GM21528 (cell line): ENCODE measurements around the gene UBE2D2.

Experiments used
- ATAC-seq: cut with Tn5 transposase; IDR thresholded peaks from one replicate; pipeline ENCODE4 v1.9.1; 2021; ENCODE audit warnings: mild to moderate bottlenecking, moderate library complexity; ENCODE audit not compliant: unreplicated experiment, low FRiP score

The UBE2D2 gene

GRCh38 chr5:139658501-139658927, 97.4 kb downstream of the UBE2D2 start:
- no peak for ATAC-seq

DNA sequence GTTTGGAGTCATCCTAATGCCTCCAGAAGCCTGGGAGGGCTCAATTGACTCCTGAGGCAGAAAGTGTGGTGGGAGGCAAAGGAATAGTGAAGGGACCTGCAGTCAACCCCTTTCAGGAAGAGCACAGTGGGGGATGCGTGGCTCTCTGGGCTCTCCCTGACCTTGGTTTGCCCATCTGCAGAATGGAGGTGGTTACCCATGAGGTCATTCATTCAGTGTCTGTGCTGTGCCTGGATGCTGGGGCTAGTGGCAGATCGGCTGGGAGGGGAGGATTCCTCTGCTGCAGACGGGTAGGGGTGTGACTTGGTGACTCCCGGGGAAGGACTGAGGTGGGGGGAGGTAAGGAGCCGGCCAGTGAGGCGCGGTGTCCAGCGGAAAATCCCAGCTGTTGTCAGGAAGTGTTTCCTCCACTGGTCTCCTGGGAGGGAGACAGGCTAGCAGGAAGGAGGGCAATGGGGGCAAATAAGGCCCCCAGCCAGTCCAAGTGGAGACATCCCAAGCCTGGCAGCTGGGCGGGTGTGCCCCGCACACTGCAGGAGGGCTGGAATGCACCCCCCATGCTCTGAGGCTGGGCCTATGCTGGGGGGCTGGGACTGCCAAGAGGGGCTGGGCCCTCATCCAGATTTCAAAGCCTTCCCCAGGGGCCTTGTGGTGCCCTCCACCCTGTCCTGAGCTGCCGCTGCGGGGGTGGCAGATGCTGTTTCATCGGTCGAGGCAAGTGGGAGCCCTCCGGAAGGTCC, 98.0 kb downstream of the UBE2D2 start:
- ATAC-seq: no peak

- ATAC-seq: no peak
Measured at GRCh38 chr5:139659695-139660101, 98.6 kb downstream of the UBE2D2 start.

- ATAC-seq: no peak
Measured at GRCh38 chr5:139660105-139660922, 99.2 kb downstream of the UBE2D2 start.

DNA sequence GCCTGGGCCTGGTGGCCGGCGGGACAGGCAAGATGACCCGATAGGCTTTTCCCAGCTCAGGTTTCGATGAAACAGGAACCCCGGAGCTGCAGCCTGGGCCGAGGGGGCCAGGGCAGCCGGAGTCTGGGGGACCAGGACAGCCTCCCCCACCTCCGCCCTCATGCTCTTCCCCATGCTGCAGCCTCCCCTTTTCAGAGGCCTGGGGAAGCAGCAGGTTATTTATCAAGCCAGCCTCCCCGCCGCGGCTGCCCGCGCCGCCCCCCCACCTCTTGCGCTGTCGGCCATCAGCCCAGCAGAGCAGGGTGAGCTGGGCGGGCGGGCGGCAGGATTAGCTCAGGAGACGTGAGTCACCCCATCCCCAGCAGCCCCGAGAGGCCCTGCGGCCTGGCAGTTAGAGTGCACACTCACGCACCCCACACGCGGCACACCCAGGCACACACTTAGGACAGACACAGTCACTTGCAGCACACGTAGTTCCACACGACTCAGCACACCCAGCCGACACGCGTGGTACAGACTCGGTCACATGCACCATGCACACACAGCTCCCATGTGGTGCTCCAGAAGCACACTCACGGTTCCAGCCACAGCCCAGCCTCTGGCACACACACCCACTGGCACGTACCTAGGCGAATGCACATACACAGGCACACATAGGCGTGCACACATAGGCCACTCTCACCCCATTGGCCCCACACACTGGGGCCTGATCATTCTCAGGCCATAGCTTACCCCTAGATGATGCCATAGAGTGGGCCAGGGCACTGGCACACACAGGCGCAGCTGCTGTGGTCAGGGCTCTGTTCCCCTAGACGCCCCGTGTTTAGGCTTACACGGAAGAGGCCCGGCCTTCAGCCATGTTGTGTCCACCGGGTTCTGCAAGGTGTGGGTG, 100.0 kb downstream of the UBE2D2 start:
- no peak for ATAC-seq

DNA sequence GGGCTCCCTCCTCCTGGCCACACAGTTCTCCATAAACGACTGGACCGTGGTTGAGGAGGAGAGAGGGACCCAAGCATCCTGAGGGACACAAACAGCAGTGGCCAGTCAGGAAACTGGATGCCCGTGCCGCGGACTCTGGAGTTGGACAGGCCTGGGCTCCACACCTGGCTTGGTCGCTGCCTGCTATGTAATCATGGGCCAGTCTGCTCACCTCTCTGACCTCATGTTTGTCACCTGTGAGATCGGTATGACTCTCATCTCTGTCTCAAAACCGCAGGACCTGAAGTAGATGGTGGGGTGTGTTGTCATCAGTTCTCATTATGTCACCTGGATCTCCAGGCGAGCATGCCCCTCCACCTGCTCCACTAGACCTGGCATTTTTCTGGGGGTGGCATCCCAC, 101.5 kb downstream of the UBE2D2 start:
- no peak for ATAC-seq

DNA sequence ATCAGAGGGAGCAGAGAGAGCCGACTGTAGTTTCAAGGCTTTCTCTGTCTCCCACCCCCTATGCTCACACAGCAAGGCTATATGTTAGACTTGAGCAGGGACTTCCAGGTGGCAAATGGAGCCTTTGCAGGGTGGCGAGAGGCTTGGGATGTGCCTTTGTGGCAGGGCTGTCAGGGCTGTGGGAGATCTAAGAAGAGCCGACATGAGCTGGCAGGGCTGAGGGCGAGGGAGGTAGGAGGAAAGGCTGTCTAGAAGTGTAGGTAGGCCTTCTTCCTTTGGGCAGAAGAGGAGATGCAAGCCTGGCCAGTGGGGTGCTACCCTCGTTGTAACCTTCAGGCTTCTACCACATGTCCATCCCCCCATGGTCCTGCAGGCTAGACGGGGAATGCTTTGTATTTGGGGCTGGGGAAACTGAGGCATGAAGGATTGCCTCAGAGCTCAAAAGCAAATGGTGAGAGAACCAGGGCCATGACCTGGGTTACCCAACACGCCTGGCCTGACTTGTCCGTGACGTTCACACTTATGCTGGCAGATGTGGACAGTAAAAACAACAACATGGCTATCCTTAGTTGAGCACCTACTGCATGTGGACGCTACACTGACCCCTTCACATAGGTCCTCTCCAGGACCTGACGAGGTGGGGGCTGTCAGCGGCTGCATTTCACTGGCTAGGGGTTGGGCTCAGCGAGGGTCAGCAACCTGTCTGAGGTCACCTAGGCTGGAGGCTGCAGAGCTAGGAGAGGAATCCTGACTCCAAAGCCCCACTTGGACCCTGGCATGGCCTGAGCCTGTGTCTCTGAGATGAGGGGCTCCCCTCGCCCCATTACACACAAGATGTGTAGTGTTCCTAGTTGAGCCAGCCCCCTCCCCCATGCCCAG, 102.3 kb downstream of the UBE2D2 start:
- ATAC-seq: no peak

- no peak for ATAC-seq
Measured at GRCh38 chr5:139664086-139664693, 103.1 kb downstream of the UBE2D2 start.

DNA sequence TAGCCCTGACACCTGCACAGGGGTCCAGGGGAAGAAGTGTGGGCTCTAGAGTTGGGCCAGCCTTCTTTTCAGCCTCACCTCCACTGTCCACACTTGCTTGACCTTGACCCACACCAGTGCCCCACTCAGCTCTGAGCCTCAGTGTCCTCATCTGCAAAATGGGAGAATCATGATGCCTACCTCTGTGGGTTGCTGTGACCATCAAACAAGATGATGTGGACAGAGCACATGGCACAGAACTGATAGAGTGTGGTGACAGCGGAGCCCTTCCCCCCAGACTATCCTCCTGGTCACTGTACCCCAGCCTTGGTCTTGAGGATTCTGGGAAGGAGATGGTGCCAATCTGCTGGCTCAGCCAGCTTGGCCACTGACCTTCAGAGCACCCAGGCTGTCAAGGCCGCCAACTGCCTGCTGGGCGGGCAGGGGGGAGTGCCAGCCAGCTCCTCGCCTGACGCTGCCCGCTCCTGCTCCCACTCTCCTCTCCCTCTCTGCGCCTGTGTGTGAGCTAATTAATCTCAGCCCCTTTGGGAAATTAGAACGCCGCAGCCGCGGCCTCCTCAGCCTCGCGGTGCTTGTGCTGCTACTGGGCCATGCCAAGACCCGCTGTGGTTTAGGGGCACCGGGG, 103.7 kb downstream of the UBE2D2 start:
- no peak for ATAC-seq

GRCh38 chr5:139665626-139666025, 104.5 kb downstream of the UBE2D2 start:
- ATAC-seq: no peak

DNA sequence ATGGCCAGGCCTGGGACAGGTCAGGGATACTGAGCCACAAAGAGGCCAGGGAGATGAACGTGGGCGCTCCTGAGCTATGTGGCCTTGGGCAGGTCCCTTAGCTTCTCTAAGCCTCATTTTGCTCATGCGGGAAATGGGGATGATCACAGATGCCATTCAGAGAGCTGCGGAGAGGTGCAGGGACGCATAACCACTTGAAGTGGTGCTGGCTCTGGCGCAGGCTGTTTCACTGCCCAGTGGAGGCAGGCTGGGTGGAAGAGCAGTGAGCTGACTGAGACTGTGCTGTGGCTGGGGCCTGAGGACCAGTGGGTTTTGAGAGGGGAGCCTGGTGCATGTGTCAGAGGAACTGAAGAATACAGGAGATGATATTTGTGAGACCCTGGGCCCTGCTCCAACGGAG, 105.4 kb downstream of the UBE2D2 start:
- no peak for ATAC-seq

- ATAC-seq: no peak
Measured at GRCh38 chr5:139667001-139667729, 106.0 kb downstream of the UBE2D2 start.

DNA sequence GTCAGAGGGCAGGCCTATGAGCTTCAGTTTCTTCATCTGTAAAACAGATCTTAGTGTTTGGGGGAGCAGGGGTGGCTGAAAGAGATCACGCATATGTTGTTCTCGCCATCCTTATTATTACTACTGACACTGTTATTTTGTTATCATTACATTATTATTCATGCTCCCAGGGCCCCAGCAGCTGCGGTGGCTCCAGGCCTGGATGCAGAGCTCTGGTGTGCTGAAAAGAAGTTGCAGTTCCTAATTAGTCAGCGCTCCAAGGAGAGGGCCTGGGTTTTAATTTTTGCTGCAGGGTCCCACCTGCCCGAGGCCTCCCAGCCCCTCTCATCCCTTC, 106.6 kb downstream of the UBE2D2 start:
- ATAC-seq: no peak

DNA sequence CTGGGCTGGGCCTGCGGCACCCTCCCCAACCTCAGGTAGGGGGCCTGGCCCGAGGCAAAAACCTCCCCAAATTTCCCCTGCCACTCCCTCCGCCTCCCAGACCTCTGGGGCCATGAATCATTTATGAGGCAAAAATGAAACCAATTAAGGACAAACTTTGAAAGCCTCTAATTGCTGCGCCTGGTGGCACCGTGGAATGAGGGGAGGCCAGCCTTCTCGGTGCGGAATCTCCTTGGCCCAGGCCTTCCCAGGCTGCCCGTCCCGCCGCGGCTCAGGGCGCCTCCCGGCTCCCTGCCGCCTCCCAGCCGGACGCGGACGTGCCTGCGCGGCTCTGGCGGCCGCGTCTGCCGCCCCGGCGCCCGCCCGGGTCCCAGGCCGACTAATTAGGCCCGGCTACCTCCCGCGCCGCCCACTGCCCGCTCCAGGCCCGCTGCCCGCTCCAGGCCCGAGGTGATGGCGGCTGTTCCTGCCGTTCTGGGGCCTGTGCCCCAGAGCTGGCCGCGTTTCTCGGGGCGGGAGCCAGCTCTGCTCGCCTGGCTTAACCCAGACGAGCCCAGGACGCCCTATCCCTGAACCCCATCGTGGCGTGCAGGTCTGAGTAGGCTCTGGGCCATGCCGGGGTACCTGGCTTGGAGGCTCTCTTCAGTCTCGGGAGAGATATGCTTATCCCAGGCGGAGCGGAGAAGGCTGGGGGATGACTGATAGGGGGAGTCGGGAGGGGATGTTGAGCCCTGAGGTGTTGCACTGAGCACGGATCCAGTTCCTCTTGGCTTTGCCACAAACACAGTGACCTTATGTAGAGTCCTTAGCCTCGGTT, 107.1 kb downstream of the UBE2D2 start:
- ATAC-seq: no peak

DNA sequence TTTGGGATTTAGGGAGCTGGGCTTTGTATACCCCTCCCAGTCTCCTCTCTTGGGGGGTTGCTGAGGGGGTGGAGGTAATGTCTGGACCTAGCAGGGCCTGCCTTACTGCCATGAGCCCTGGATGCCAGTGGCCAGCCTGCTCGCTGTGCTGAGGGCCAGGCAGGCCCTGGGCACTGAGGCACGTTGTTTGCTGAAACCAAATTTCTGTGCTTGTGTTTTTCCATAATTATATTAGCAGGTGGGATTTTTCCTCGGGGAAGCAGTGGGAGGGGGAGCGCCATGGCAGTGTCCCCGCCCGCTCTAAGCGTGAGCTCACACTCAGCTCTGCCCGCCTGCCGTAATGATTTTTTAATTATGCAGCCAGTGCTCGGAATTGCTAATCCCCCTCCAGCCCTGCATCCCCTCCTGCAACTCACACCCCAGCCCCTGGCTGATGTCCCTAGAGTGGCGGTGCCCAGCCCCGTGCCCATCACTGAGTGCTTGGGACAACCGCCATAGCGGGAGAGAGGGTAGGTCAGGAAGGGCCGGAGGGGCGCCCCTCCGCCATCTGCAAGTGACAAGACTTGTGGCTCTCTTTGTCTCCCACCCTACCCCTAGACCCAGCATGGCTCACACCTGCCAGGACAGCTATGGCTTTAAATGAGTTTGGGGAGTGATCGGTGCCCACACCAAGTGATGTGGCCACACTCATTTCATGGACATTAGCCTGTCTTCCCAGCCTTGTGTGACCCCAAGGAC, 108.0 kb downstream of the UBE2D2 start:
- ATAC-seq: no peak

DNA sequence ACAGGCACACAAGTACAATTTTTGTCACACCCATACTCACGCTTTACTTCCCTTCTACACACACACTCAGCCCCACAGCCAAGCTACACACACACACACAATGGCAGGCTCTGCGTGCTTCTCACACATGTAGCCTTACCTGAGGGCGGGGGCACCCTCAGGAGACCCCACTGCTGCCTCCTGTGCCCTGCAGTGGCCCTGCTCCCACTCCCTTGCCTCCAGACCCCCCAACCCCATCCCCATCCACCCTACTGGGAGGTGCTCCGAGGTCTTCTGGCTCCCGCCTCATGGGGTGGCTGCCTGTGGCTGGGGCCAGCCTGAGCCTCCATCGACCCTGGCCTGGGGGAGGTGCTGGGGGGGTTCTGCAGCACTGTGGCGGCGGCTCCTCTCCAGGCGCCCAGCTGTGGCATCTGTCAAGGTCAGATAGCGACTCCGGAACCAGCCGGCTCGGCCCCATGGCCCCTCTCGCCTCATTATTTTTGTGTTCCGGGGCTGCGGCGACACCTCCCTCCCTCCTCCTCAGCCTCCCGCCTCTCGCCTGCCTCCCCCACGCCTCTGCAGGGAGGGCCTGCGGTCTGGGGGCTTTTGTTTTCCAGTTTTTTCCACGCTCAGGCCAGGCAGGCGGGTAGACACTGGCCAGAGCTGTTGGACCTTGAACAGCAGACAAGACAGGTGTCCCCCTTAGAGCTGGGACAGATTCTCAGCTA, 108.7 kb downstream of the UBE2D2 start:
- peak; percentile 33 for ATAC-seq
